ENCODE results near the gene BAZ1B.

DNA sequence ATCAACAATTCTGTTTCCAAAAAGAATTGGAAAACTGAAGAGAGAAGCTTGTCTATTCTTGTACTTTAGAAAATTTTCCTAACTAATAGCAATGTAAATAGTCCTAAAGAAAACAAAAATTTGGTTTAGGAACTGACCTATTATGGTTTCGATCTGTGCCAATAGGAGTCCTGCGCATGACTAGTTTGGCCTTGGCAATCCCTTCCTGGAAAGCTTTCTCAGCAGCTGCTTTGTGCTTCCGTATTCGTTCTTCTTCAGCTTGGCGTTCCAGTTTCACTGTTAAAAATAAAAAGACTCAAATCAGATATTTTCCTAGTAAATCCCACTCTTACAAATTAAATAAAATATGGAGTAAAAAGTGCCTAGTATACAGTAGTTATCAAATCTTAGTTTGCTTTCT, 51.9 kb downstream of the BAZ1B start:
- TF ChIP-seq, protein P1, sequence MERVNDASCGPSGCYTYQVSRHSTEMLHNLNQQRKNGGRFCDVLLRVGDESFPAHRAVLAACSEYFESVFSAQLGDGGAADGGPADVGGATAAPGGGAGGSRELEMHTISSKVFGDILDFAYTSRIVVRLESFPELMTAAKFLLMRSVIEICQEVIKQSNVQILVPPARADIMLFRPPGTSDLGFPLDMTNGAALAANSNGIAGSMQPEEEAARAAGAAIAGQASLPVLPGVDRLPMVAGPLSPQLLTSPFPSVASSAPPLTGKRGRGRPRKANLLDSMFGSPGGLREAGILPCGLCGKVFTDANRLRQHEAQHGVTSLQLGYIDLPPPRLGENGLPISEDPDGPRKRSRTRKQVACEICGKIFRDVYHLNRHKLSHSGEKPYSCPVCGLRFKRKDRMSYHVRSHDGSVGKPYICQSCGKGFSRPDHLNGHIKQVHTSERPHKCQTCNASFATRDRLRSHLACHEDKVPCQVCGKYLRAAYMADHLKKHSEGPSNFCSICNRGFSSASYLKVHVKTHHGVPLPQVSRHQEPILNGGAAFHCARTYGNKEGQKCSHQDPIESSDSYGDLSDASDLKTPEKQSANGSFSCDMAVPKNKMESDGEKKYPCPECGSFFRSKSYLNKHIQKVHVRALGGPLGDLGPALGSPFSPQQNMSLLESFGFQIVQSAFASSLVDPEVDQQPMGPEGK (CRISPR knock-in tag; IDR thresholded peaks at IDR 0.05; ENCODE audit: borderline replicate concordance): no peak
- no peak for TF ChIP-seq ISL1 (CRISPR knock-in tag; IDR thresholded peaks at IDR 0.05)
- TF ChIP-seq, protein P2, sequence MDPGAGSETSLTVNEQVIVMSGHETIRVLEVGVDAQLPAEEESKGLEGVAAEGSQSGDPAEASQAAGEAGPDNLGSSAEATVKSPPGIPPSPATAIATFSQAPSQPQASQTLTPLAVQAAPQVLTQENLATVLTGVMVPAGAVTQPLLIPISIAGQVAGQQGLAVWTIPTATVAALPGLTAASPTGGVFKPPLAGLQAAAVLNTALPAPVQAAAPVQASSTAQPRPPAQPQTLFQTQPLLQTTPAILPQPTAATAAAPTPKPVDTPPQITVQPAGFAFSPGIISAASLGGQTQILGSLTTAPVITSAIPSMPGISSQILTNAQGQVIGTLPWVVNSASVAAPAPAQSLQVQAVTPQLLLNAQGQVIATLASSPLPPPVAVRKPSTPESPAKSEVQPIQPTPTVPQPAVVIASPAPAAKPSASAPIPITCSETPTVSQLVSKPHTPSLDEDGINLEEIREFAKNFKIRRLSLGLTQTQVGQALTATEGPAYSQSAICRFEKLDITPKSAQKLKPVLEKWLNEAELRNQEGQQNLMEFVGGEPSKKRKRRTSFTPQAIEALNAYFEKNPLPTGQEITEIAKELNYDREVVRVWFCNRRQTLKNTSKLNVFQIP (CRISPR knock-in tag; IDR thresholded peaks at IDR 0.05; ENCODE audit: borderline replicate concordance, low read depth): no peak
- no peak for TF ChIP-seq CSDC2 (CRISPR knock-in tag; IDR thresholded peaks at IDR 0.05)
- no peak for TF ChIP-seq ZFP3 (CRISPR knock-in tag; IDR thresholded peaks at IDR 0.05)
- TF ChIP-seq SNAI2 (CRISPR knock-in tag; IDR thresholded peaks at IDR 0.05): no peak

Data from SK-N-SH treated with all-trans-retinoic acid at 6 μM for 48 hours (cell line).